WTC11 (cell line): ENCODE results near the gene CD9. TPM values are rescaled to one million over a fixed set of nuclear protein-coding genes. Genes with fewer than 3 reads are reported as not detected.

Source experiments
- ATAC-seq: fragments of 200-7000 bp; cut with Tn5 transposase; 2 replicates; pipeline ENCODE4 v1.10.0; 2021; ENCODE audit warnings: mild to moderate bottlenecking, moderate library complexity
- CTCF ChIA-PET: fragments of 300-600 bp; sonication (Branson Sonifier 250); formaldehyde crosslinking; loops from one replicate; lab custom pipeline; 2021; ENCODE audit warnings: antibody characterized with exemption; lab: Charles Lee
- POLR2A ChIA-PET: fragments of 350-600 bp; sonication (Branson Sonifier 250); formaldehyde crosslinking; loops from one replicate; lab custom pipeline; 2021; ENCODE audit warnings: antibody characterized with exemption; lab: Charles Lee
- DNase-seq: peaks from one replicate; pipeline ENCODE4 v3.0.0; 2021; ENCODE audit warnings: low spot score
- H3K27ac Mint-ChIP-seq: 2 replicates; pipeline ENCODE4 v1.8.0; 2021; ENCODE audit warnings: mixed read lengths
- H3K27me3 Mint-ChIP-seq: 2 replicates; pipeline ENCODE4 v1.8.0; 2021; ENCODE audit warnings: low read depth, mild to moderate bottlenecking, moderate library complexity, mixed read lengths
- H3K36me3 Mint-ChIP-seq: 2 replicates; pipeline ENCODE4 v1.8.0; 2021; ENCODE audit warnings: mixed read lengths
- H3K4me1 Mint-ChIP-seq: 2 replicates; pipeline ENCODE4 v1.8.0; 2022; ENCODE audit warnings: mixed read lengths
- H3K4me3 Mint-ChIP-seq: 2 replicates; pipeline ENCODE4 v1.8.0; 2021; ENCODE audit warnings: mild to moderate bottlenecking, moderate library complexity, mixed read lengths
- H3K9me3 Mint-ChIP-seq: 2 replicates; pipeline ENCODE4 v1.8.0; 2021; ENCODE audit warnings: mixed read lengths
- AFF4 ChIP-seq: sonication (generic); formaldehyde crosslinking; IDR thresholded peaks from 2 replicates; pipeline ENCODE4 v1.8.1; 2023; ENCODE audit warnings: mild to moderate bottlenecking, missing genetic modification reagents, borderline replicate concordance
- CTCF ChIP-seq: fragments of 200-600 bp; IDR thresholded peaks from 2 replicates; pipeline ENCODE4 v1.8.0; 2022; ENCODE audit warnings: antibody characterized with exemption
- E2F5 ChIP-seq: sonication (generic); formaldehyde crosslinking; IDR thresholded peaks from 2 replicates; pipeline ENCODE4 v1.8.1; 2022; ENCODE audit warnings: mild to moderate bottlenecking, moderate library complexity, missing genetic modification reagents
- ELF4 ChIP-seq: sonication (generic); formaldehyde crosslinking; IDR thresholded peaks from 2 replicates; pipeline ENCODE4 v1.8.1; 2022; ENCODE audit warnings: low read depth, mild to moderate bottlenecking, moderate library complexity, missing genetic modification reagents
- GTF2I ChIP-seq: fragments of 250-450 bp; sonication (Bioruptor Pico); conservative IDR thresholded peaks from 2 replicates; pipeline ENCODE4 v1.4.0; 2021; ENCODE audit warnings: mild to moderate bottlenecking
- PREB ChIP-seq: sonication (generic); formaldehyde crosslinking; IDR thresholded peaks from 2 replicates; pipeline ENCODE4 v1.8.1; 2022; ENCODE audit warnings: mild to moderate bottlenecking, missing genetic modification reagents, moderate library complexity, borderline replicate concordance
- PRRX2 ChIP-seq: fragments of 250-450 bp; sonication (Bioruptor Pico); IDR thresholded peaks from 2 replicates; pipeline ENCODE4 v1.8.0; 2021; ENCODE audit warnings: mild to moderate bottlenecking
- ZNF396 ChIP-seq: fragments of 250-450 bp; sonication (Bioruptor Pico); IDR thresholded peaks from 2 replicates; pipeline ENCODE4 v1.8.0; 2021; ENCODE audit warnings: mild to moderate bottlenecking, moderate library complexity, borderline replicate concordance
- ZNF425 ChIP-seq: fragments of 250-450 bp; sonication (Bioruptor Pico); conservative IDR thresholded peaks from 2 replicates; pipeline ENCODE4 v1.9.0; 2021; ENCODE audit warnings: mild to moderate bottlenecking
- total RNA-seq: library from RNA; stranded (reverse); gene quantifications from 3 replicates; pipeline ENCODE4 v1.2.3, GENCODE V29; 2021
- TF ChIP-seq, protein P1 (sequence below): sonication (generic); formaldehyde crosslinking; IDR thresholded peaks from 2 replicates; pipeline ENCODE4 v1.8.0; 2023; ENCODE audit warnings: mild to moderate bottlenecking, missing genetic modification reagents
- TF ChIP-seq, protein P2 (sequence below): sonication (generic); formaldehyde crosslinking; IDR thresholded peaks from 2 replicates; pipeline ENCODE4 v1.8.0; 2023; ENCODE audit warnings: missing genetic modification reagents, mild to moderate bottlenecking, borderline replicate concordance

The CD9 gene
- total RNA-seq, 1 experiment from 2014 or later, result 260 TPM

- DNase-seq (no peak), ATAC-seq (no peak)
- CTCF ChIA-PET, result no interaction called here
- no peak overlapping the region for H3K4me3 Mint-ChIP-seq
- POLR2A ChIA-PET, result no interaction called here
- no peak for TF ChIP-seq PRRX2 (CRISPR knock-in tag)
- H3K27me3 Mint-ChIP-seq, result peaks cover 3% of the 10 kb centered on the region; the same call in 1 of the 2 replicates
- H3K27ac Mint-ChIP-seq, result no peak overlapping the region
- no peaks in the 10 kb centered on the region for H3K9me3 Mint-ChIP-seq
- H3K4me1 Mint-ChIP-seq, result peaks cover 13% of the 10 kb centered on the region; the same call in 1 of the 2 replicates
- H3K36me3 Mint-ChIP-seq, result no peaks in the 10 kb centered on the region
Measured at GRCh38 chr12:6157482-6157881, 42.7 kb upstream of the CD9 start.

DNA sequence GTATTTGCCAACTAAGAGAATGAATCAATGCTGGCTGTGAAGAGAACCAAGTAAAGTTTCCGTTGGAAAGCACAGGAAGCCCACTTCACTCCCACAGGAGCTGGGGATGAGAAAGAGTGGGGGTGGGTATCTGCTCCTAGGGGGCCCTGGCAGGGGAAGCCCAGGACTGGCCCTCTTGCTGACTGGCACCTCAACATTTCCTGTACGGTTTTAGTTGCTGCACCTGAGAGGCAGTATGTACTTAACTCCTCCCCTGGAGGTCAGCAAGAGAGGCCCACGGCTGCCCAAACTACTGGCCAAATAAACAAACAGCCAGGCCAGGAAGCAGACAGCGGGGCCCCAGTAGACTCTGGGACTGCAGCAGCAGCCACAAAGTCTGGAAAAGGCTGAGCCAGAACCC lies 41.9 kb upstream of the CD9 start:
- no peaks in the 10 kb centered on the region for H3K9me3 Mint-ChIP-seq
- CTCF ChIA-PET, result interaction anchor here (0.7 kb wide), 1 partner anchor 37 kb away, joined by 3 read pairs; no protein-coding TSS in a partner anchor
- POLR2A ChIA-PET, result no interaction called here
- H3K36me3 Mint-ChIP-seq, result no peaks in the 10 kb centered on the region
- H3K4me3 Mint-ChIP-seq, result no peak overlapping the region
- H3K27me3 Mint-ChIP-seq, result peaks cover 3% of the 10 kb centered on the region; the same call in 1 of the 2 replicates
- H3K4me1 Mint-ChIP-seq, result peaks cover 13% of the 10 kb centered on the region; the same call in 1 of the 2 replicates
- H3K27ac Mint-ChIP-seq, result no peak overlapping the region
- TF ChIP-seq, protein P1, sequence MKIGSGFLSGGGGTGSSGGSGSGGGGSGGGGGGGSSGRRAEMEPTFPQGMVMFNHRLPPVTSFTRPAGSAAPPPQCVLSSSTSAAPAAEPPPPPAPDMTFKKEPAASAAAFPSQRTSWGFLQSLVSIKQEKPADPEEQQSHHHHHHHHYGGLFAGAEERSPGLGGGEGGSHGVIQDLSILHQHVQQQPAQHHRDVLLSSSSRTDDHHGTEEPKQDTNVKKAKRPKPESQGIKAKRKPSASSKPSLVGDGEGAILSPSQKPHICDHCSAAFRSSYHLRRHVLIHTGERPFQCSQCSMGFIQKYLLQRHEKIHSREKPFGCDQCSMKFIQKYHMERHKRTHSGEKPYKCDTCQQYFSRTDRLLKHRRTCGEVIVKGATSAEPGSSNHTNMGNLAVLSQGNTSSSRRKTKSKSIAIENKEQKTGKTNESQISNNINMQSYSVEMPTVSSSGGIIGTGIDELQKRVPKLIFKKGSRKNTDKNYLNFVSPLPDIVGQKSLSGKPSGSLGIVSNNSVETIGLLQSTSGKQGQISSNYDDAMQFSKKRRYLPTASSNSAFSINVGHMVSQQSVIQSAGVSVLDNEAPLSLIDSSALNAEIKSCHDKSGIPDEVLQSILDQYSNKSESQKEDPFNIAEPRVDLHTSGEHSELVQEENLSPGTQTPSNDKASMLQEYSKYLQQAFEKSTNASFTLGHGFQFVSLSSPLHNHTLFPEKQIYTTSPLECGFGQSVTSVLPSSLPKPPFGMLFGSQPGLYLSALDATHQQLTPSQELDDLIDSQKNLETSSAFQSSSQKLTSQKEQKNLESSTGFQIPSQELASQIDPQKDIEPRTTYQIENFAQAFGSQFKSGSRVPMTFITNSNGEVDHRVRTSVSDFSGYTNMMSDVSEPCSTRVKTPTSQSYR (CRISPR knock-in tag), result no peak
- TF ChIP-seq PREB (no peak), ZNF396 (CRISPR knock-in tag) (no peak), GTF2I (CRISPR knock-in tag) (no peak), AFF4 (no peak)
- DNase-seq, result no peak
- no peak for ATAC-seq

DNA sequence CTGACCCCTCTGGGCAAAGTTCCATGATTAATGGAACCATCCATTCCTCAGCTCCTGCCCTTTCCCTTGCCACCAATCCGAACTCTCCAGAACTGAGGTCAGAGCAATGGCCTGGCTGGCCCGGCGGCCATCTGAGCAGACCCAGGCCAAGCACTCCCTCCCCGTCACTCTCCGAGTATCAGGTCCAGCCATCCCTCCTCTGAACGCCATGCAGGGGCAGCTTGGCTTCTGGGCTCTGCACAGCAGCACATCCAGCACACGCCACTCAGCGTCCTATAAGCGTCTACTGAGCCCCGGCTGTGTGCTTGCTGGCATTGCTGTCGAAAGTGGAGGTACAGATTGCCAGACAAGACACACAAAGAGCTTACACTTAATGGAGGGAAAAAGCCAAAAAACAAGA lies 41.5 kb upstream of the CD9 start:
- ChIA-PET CTCF (interaction anchor here (0.7 kb wide), 1 partner anchor 37 kb away, joined by 3 read pairs; no protein-coding TSS in a partner anchor), POLR2A (no interaction called here)
- no peaks in the 10 kb centered on the region for H3K36me3 Mint-ChIP-seq
- DNase-seq (no peak), ATAC-seq (no peak)
- H3K27ac Mint-ChIP-seq, result peak overlapping the region; percentile 10; the same call in 1 of the 2 replicates
- H3K27me3 Mint-ChIP-seq, result peaks cover 3% of the 10 kb centered on the region; the same call in 1 of the 2 replicates
- H3K9me3 Mint-ChIP-seq, result no peaks in the 10 kb centered on the region
- no peak overlapping the region for H3K4me3 Mint-ChIP-seq
- peaks cover 13% of the 10 kb centered on the region; the same call in 1 of the 2 replicates for H3K4me1 Mint-ChIP-seq
- TF ChIP-seq CTCF (no peak), E2F5 (CRISPR knock-in tag) (no peak), ZNF425 (CRISPR knock-in tag) (no peak), ELF4 (CRISPR knock-in tag) (no peak)
- TF ChIP-seq, protein P2, sequence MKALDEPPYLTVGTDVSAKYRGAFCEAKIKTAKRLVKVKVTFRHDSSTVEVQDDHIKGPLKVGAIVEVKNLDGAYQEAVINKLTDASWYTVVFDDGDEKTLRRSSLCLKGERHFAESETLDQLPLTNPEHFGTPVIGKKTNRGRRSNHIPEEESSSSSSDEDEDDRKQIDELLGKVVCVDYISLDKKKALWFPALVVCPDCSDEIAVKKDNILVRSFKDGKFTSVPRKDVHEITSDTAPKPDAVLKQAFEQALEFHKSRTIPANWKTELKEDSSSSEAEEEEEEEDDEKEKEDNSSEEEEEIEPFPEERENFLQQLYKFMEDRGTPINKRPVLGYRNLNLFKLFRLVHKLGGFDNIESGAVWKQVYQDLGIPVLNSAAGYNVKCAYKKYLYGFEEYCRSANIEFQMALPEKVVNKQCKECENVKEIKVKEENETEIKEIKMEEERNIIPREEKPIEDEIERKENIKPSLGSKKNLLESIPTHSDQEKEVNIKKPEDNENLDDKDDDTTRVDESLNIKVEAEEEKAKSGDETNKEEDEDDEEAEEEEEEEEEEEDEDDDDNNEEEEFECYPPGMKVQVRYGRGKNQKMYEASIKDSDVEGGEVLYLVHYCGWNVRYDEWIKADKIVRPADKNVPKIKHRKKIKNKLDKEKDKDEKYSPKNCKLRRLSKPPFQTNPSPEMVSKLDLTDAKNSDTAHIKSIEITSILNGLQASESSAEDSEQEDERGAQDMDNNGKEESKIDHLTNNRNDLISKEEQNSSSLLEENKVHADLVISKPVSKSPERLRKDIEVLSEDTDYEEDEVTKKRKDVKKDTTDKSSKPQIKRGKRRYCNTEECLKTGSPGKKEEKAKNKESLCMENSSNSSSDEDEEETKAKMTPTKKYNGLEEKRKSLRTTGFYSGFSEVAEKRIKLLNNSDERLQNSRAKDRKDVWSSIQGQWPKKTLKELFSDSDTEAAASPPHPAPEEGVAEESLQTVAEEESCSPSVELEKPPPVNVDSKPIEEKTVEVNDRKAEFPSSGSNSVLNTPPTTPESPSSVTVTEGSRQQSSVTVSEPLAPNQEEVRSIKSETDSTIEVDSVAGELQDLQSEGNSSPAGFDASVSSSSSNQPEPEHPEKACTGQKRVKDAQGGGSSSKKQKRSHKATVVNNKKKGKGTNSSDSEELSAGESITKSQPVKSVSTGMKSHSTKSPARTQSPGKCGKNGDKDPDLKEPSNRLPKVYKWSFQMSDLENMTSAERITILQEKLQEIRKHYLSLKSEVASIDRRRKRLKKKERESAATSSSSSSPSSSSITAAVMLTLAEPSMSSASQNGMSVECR (CRISPR knock-in tag), result no peak
